GM18511 (cell line): Measurements from ENCODE around the gene TLK1.
"Not testable (repeated sequence)": the region's sequence is repeated elsewhere in the genome, so short reads cannot be mapped to it uniquely, and the experiment has no call there.

Source experiments
- ATAC-seq: cut with Tn5 transposase; IDR thresholded peaks from one replicate; pipeline ENCODE4 v1.9.1; 2021; ENCODE audit warnings: mild to moderate bottlenecking, moderate library complexity; ENCODE audit not compliant: unreplicated experiment

The TLK1 gene

DNA sequence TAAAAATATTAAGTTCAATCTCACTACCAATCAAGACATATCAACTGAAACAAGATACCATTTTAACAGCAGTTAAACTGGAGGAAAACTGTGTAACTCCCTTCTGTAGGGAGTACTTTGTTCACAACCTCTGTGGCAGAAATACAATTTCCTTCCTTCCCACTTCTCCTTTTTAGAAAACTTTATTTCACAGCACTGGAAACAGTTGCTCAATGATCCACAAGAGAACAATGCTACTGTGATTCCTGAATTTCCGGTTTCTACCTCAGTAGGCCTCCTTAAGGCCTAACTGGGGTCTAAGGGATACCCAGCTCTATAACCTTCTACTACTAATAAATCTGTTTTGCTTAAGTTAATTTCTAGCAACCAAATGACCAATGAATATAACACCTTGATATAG lies 14.1 kb downstream of the TLK1 start:
- no peak for ATAC-seq

DNA sequence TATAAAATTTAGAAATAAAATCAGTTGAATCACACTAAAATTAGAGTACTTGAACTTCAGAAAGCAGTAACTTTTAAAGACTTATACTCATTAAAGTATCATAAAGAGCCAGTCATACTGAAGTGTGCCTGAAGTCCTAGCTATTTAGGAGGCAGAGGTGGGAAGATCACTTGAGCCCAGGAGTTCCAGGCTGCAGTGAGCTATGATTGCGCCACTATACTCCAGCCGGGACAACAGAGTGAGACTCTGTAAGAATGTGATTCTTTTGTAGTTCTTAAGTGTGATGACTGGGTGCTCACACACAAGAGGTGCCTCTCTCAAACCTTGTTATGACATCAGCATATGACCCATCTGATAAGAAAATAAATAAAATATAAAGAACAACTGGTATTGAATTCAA lies 14.6 kb downstream of the TLK1 start:
- no peak for ATAC-seq

DNA sequence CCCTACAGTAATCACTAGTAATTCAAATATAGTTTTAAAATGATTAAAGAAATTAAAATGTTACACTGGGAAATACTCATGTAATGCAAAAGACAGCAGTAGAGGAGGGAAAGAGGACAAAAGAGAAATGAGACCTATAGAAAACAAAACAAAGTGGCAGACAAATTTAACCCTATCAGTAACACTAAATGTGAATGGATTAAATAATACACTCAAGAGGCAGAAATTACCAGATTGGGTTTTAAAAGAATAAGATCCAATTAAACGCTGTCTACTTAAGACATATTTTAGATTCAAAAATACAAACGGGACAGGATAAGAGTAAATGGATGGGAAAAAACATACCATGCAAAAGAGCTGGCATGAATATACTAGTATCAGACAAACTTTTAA lies 17.0 kb downstream of the TLK1 start:
- no peak for ATAC-seq

DNA sequence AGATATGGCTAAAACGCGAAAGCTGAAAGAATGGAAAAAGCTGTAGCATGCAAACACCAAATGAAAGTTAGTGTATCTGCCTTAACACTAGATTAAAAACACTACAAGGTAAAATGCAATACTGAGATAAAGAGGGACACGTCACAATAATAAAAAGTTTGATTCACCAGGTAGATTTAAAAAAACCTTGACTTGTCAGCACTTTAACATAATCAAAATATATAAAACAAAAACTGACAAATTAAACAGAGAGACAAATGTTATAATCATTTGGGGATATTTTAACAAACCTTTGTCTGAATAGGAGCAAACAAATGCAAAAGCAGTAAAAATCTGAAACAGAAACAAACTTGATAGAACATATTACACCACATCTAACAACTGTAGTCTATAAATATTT lies 18.3 kb downstream of the TLK1 start:
- no peak for ATAC-seq

DNA sequence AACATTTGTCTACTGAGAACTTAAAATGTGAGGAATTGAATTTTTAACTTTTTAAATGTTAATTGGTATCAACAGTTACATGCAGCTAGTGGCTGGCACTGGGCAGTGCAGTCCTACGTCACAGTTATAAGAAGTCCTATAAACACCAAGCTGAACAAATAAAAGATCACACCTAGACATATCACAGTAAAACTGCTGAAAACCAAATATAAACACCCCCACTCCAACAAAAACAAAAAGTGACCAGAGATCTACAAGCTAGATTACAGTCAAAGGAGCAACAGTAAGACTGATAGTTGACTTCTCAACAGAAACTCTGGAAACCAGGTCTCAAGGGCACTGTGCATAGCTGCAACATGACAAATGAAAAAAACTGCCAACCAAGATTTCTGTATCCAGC lies 19.4 kb downstream of the TLK1 start:
- no peak for ATAC-seq

DNA sequence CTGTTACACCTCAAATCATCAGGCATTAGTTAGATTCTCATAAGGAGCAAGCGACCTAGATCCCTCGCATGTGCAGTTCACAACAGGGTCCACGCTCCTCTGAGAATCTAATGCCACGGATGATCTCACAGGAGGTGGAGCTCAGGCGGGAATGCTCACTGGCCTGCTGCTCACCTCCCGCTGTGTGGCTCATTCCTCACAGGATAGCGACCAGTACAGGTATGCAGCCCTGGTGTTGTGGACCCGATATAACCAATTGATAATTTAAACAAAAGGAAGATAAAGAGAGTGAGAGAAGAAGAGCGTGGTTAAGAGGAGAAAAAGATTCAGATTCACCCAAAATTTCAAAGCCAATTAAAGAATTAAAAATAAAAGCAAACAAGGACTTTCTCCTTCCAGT lies 20.8 kb downstream of the TLK1 start:
- ATAC-seq = no peak

DNA sequence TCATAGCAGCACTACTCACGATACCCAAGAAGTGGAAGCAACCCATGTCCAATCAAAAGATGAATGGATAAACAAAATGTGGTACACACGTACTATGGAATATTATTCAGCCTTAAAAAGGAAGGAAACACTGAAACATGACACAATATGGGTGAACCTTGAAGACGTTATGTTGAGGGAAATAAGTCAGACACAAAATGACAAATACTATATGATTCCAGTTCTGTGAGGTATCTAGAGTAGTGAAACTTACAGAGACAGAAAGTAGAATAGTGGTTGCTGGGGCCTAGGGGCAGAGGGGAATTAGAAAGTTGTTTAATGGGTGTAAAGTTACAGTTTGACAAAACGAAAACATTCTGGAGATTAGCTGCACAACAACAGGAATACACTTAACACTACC lies 24.7 kb downstream of the TLK1 start:
- ATAC-seq = peak; percentile 93

DNA sequence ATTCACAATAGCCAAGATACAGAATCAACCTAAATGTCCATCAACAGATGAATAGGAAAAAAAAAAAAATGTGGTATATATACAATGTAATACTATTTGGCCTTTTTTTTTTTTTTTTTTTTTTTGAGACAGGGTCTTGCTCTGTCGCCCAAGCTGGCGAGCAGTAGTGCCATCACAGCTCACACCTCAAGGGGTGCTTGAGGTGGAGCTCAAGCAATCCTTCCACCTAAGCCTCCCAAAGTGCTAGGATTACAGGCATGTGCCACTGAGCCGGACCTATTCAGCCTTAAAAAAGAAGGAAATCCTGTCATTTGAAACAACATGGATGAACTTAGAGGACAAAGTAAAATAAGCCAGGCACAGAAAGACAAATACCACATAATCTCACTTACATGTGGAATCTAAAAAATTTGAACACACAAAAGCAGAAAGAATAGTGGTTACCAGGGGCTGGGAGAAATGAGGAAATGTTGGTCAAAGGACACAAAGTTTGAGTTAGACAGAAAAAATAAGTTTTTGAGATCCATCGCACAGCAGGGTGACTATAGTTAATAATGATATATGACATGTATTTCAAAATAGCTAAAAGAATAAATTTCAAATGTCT lies 26.0 kb downstream of the TLK1 start:
- ATAC-seq = no peak

DNA sequence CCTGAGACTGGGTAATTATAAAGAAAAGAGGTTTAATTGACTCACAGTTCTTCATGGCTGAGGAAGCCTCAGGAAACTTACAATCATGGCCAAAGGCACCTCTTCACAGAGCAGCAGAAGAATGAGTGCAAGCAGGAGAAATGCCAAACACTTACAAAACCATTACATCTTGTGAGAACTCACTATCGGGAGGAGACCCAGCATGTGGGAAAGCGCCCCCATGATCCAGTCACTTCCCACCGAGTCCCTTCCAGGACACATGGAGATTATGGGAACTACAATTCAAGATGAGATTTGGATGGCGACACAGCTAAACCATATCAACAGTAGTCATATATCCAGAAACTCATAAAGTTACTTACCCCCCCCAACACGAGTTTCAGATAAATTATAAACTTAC lies 28.6 kb downstream of the TLK1 start:
- ATAC-seq = no peak

DNA sequence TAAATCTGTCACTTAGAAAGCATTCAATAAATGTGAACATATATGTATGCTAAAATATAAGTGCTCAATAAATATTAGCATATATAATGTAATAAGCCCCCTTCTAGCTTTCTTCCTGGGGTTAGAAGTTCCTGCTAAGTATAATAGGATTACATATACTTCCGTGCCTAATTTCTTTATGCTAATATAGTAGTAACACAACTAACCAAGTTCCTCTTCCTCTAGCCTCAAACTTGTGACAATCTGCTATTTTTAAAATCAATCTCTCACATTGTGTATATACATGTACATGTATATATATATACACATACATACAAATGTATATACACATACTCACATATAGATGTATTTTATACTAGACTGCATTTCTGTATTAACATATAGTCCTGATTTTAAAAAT lies 32.2 kb downstream of the TLK1 start:
- no peak for ATAC-seq

DNA sequence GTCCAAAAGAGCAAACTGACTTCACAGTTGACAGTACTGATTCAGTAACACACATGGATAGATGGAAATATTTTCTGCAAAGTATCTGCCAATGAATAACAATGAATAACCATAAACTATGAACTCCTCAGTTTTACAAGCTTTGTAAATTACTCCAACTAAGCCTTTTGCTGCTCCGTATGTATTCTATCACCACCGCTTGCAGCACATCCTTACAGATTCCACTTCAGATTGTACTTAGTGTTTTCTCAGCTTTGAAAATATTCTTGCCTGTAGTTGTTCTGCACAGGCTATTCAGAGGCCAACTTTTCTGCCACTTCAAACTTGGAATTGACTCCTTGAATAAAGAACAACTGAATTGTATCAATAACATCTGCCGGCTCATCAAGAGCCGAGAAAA lies 36.2 kb downstream of the TLK1 start:
- no peak for ATAC-seq

DNA sequence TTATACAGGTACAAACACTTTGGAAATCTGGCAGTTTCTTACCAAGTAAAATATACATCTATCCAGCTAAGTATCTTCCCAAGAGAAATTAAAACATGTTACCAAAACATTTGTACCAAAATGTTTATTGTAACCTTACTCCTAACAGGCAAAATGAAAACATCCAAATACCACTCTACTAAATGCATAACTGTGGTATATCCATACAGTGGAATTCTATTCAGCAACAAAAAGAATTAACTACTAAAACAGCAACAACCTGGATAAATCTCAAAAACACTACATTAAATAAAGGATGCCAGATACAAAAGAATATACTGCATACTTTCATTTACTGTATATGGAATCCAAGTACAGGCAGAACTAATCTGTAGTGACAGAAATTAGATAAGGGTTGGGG lies 51.1 kb downstream of the TLK1 start:
- no peak for ATAC-seq

DNA sequence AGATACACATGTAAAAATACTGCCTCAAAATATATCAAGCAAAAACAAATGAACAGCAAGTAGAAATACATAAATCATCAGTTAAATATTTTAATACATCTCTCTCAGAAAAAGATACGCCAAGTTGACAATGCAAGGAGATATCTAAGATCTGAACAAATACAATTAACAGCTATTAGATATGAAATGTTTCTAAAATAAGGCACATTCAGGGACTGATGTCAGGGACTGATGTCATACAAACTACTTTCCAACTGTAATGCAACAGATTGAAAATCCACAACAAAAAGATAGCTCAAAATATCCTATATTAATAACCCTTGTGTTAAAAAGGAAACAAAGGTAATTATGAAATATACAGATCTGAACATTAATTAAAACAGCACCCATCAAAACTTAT lies 51.7 kb downstream of the TLK1 start:
- ATAC-seq = no peak

DNA sequence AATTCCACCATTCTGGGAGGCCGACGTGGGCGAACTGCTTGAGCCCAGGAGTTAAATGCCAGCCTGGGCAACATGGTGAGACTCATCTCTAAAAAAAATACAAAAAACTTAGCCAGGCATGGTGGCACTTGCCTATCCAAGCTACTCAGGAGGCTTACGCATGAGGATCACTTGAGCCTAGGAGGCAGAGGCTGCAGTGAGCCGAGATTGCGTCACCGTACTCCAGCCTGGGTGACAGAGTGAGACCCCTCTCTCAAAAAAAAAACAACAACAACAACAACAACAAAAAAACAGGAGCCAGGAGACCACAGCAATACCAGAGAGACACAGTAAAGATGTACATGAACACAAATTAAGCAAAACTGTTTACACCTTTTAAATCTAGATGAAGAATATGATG lies 52.9 kb downstream of the TLK1 start:
- ATAC-seq = no peak

DNA sequence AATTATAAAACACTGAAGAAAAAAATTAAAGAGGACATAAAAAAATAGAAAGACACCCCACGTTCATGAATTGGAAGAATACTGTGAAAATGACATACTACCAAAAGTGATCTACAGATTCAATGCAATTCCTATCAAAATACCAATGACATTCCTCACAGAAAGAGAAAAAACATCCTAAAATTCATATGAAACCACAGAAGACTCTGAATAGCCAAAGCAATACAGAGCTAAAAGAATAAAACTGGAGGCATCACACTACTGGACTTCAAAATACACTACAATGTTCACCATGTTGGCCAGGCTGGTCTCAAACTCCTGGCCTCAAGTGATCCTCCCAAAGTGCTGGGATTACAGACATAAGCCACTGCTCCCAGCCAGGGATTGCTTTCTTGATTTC lies 56.3 kb downstream of the TLK1 start:
- no peak for ATAC-seq

DNA sequence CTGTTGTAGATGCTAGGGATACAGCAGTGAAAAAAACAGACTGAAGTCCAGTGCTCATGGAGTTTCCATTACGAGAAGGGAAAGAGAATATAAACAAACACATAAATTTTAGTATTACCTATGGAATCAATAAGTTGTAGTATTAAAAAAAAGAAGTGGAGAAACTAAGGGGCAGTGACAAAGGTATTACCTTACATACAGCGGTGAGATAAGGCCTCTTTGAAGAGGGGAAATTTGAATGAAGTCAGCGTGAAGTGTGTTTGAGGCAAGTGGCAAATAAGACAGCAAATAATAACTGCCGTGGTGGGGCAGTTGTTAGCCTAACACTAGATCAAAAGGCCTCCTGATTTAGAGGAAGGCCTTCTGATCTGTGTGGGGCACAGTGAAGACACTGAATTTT lies 57.9 kb downstream of the TLK1 start:
- no peak for ATAC-seq

DNA sequence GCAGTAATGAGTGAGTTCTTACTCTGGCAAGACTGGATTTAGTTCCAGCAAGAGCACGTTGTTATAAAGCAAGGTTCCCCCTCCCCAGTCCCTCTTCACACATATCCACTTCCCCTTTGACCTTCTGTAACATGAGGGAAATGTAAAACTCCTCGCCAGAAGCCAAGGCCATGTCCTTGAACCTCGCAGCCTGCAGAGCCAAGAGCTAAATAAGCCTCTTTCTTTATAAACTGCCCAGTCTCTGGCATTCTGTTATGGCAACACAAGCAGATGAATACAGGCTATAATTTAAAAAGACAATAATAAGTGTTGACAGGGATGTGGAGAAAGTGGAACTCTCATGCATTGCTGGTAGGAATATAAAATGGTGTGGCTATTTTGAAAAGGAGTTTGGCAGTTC lies 60.3 kb downstream of the TLK1 start:
- ATAC-seq = no peak

DNA sequence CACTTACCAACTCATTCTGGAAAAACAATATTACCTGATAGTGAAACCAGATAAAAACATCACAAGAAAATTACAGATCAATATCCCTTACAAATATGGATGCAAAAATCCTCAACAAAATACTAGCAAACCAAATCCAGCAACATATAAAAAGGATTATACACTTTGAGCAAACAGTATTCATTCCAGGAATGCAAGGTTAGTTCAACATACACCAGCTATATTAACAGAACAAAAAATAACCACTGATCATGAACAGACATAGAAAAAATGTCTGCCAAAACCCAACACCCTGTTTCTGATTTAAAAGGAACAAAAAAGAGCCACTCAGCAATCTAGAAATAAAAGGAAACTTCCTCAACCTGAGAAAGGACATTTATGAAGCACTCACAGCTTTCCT lies 62.1 kb downstream of the TLK1 start:
- no peak for ATAC-seq

DNA sequence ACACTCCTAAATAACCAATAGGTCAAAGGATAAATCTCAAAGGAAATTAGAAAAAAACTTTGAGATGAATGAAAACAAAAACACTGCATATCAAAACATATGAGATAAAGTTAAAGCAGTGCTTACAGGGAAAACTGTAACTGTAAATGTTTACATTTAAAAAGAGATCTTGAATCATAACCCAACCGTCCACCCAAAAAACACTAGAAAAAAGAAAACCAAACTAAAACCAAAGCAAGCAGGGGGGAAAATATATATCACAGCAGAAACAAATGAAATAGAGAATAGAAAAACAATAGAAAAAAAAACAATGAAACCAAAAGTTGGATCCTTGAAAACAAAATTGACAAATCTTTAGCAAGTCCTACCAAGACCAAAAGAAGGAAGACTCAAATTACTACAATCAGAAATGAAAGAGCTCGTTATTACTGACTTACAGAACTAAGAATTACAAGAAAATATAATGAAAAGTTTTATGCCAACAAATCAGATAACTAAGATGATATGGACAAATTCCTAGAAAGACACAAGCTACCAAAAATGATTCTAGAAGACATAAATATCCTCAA lies 65.6 kb downstream of the TLK1 start:
- ATAC-seq = no peak

DNA sequence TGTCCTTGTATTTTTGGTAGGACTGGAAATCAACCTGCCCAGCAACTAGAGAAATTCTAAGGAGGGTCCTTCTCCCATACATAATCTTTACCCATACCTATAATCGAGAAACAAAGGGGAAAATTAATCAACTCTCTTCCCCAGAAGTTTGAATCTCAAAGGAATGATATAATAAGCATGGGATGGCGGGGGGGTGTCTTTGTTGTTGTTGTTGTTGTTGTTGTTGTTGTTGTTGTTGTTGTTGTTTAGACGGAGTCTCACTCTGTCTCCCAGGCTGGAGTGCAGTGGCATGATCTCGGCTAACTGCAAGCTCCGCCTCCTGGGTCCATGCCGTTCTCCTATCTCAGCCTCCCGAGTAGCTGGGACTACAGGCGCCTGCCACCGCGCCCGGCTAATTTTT lies 69.2 kb downstream of the TLK1 start:
- ATAC-seq = not testable (repeated sequence)

DNA sequence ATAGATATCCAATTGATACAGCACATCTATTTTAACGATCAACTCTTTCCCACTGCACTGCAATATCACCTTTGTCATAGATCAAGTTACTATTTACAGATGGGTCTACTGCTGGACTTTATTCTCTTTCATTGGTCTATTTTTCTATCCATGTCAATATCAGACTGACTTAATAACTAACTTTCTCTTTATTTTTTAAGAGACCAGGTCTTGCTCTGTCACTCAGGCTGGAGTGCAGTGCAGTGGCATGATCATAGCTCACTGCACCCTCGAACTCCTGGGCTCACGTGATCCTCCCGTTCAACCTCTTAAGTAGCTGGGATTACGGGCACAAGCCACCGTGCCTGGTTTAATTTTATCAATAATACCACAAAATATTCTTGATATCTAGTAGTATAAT lies 71.2 kb downstream of the TLK1 start:
- ATAC-seq = no peak

DNA sequence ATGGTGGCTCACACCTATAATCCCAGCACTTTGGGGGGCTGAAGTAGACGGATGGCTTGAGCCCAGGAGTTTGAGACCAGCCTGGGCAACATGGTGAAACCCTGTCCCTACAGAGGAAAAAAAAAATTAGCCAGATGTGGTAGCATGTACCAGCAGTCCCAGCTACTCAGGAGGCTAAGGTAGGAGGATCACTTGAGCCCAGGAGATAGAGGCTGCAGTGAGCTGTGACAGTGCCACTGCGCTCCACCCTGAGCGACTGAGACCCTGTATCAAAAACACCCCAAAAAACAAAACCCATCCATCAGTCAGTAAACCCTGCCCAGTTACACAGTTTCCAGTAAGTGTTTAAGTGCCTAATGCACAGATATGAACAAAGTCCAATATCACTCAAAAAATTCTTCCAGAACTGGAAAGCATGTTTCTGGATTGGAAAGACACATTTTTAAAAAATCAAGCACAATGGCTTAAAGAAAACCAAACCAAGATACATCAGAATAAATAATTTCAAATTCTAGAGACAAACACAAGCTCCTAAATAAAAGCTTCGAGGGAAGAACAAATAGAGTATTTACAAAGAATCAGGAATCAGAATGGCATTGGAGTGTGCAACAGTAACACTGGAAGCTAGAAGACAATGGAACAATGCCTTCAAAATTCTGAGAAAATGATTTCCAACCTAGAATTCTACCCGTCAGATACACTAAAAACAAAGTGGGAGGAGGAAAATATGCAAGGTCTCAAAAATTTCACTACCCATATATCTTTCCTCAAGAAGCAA lies 72.4 kb downstream of the TLK1 start:
- ATAC-seq = no peak

DNA sequence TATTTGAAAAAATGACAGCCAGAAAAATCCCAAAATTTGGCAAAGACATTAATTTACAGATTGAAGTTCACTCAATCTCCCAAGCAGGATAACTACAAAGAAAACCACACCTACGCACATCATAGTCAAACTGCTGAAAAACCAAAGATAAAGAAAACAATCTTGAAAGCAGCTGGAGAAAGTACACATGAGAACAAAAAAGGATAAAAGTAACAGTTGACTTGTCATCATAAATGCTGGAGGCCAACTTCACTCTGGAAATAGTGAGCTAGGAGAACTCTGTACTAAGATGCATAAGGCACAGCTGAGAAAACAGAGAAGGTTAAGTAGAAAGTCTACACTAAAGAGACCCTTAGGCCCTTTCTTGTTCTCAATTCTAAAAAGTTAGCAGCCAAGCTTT lies 73.1 kb downstream of the TLK1 start:
- no peak for ATAC-seq
